HG02884 (cell line): ENCODE data around the gene TNFAIP8L3.
"Not testable (repeated sequence)": the region's sequence is repeated elsewhere in the genome, so short reads cannot be mapped to it uniquely, and the experiment has no call there.

ENCODE experiments used
- ATAC-seq: cut with Tn5 transposase; IDR thresholded peaks from one replicate; pipeline ENCODE4 v1.9.1; 2021; ENCODE audit warnings: mild to moderate bottlenecking, moderate library complexity; ENCODE audit not compliant: unreplicated experiment

TNFAIP8L3 gene

GRCh38 chr15:51065261-51065660 is 29.4 kb downstream of the TNFAIP8L3 start:
- ATAC-seq = no peak

- no peak for ATAC-seq
These were observed 32.0 kb downstream of the TNFAIP8L3 start for GRCh38 chr15:51062736-51063135.

GRCh38 chr15:51060030-51060673 is 34.6 kb downstream of the TNFAIP8L3 start:
- ATAC-seq = no peak

GRCh38 chr15:51054535-51054934 is 40.2 kb downstream of the TNFAIP8L3 start:
- no peak for ATAC-seq

GRCh38 chr15:51053571-51053970 is 41.1 kb downstream of the TNFAIP8L3 start:
- no peak for ATAC-seq

DNA sequence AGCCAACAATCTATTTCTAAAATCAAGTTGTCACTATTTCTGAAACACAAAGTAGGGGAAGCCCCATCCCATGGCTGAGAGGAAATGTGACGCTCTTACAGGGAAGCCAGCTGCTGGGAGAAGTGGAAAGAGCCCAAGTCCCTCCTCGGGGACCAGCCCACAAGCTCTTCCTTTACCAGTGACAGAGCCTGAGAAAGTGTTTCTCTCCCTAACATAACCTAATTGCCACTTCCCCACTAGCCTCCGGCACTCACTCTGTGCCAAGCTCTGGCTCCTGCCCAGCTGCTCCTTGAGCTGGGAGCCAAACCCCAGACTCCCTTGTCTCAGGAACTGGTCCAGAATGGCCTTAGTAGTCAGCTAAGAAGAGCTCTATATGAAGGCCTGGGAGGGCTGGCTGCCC is 42.9 kb downstream of the TNFAIP8L3 start:
- ATAC-seq = no peak

DNA sequence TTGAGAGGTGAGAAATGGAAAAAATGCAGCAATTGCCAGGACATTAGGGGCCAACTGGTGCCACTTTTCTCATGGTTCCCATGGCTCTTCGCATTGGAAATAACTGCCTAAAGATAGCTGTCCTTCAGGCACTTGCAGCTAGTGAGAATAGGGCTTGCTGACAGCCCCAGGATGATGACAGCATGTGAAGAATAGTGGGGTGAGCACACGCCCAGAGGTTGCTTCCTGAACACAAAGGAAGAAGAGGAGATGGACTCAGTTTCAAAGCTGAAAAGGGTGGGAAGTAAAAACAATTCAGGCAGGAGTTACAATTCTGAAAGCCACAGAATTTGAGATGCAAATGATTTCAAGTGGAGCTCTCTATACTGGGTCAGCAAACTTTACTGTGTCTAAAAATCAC is 45.6 kb downstream of the TNFAIP8L3 start:
- no peak for ATAC-seq

GRCh38 chr15:51048308-51048707 is 46.4 kb downstream of the TNFAIP8L3 start:
- ATAC-seq = no peak

- no peak for ATAC-seq
These were observed 47.8 kb downstream of the TNFAIP8L3 start for GRCh38 chr15:51046799-51047449.

GRCh38 chr15:51046016-51046415 is 48.7 kb downstream of the TNFAIP8L3 start:
- no peak for ATAC-seq

DNA sequence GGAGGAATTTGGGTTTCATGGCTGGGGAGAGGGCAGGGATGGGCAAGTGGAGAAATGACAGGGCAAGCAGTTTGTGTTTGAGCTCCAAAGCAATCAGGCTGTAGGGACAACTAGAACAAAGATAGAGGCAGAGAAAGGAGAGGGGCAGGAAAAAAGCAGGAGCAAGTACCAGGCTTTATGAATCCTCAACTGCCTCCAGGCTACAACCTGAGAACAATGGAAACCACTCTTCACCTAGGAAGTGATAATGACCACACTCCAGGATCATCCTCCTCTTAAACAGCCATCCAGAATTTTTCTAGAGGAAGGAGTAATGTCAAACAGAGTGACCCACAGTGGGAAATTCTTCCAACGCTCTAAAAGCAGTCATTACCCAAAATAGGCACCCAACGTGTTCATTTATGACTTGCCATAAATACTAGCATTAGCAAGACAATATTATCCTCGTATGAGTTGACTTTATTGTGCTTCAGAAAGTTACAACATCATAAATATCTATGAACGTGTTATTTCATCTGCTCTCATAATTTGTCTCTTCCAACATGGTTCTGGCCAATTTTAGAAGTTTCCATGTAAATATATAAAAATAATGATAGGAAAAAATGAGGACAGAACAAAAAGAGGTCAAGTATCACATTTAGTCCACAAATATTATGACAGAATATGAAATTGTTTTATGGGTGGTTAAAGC is 50.5 kb downstream of the TNFAIP8L3 start:
- ATAC-seq = no peak

- ATAC-seq = no peak
These were observed 55.8 kb downstream of the TNFAIP8L3 start for GRCh38 chr15:51038974-51039319.

DNA sequence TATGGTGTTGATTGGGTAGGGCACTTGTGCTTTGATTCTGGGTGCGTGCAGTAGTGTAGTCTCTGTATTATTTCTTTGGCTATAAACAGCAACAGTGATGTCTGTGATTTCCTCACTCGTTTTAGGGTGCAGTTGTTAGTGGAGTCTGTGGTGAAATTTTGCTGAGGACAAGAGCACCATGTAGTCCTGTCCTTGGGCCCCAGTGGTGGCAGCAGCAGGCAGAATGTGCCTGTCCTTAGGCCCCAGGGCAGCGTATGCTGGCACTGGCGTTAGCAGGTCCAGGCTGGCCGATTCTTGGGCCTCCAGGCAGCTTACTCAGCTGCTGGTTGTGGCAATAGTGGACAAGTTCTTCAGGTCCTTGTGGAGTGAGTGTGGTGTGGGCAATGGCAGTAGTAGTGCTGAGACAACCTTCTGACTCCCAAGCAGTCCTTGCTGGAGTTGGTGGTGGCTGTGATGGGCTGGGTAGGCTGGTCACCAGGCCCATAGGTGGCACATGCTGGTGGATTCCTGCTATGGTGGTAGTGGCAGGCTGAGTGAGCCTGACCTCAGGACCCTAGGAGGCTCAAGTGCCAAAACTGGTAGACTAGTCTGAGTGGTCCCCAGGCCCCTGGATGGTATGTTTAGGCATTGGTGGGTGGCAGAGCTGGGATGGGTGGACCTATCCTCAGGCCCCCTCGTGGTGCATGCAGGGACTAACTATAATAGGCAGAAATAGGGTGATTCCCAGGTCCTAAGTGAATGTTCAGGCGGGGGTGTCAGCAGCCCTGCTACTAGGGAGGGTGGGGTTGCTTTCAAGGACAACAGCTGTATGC is 56.3 kb downstream of the TNFAIP8L3 start:
- no peak for ATAC-seq

DNA sequence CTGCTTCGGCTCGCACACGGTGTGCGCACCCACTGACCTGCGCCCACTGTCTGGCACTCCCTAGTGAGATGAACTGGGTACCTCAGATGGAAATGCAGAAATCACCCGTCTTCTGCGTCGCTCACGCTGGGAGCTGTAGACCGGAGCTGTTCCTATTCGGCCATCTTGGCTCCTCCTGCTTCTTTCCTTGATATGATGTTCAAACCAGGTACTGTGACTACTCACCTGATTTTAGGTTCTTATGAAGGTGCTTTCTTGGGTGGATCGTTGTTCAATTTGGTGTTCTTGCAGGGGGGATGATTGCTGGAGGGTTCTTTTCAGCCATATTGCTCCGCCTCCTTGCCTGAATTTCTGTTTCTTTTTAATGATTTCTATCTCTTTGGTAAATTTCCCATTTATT is 57.2 kb downstream of the TNFAIP8L3 start:
- not testable (repeated sequence) for ATAC-seq

DNA sequence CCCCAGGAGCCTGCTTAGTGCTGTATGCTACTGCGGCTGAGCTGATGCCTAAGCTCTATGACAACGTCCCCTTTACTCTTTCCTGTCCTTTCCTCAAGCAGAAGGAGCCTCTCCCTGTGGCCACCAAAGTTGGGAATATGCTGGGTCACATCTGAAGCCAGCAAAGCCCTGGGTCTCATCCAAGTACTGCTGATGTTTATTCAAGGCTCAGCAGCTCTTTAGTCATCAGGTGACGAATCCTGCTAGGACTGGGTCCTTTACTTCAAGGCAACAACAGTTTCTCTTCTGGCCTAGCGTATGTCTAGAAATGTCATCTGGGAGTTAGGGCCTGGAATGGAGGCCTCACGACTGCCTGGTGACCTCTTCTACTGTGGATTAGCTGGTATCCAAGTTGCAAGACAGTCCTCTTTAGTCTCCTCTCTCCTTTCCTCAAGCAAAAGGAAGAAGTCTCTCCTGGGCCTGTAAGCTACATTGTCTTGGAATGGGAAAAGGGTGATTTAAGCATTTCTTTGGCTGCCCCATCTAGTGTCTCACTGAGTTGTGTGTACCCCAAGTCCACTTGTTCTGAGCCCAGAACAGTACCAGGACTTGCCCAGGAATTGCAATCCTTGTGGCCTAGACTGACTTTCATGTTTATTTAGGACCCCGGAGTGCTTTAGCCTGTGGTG is 63.9 kb downstream of the TNFAIP8L3 start:
- ATAC-seq = no peak

- no peak for ATAC-seq
These were observed 69.3 kb downstream of the TNFAIP8L3 start for GRCh38 chr15:51025454-51025846.

DNA sequence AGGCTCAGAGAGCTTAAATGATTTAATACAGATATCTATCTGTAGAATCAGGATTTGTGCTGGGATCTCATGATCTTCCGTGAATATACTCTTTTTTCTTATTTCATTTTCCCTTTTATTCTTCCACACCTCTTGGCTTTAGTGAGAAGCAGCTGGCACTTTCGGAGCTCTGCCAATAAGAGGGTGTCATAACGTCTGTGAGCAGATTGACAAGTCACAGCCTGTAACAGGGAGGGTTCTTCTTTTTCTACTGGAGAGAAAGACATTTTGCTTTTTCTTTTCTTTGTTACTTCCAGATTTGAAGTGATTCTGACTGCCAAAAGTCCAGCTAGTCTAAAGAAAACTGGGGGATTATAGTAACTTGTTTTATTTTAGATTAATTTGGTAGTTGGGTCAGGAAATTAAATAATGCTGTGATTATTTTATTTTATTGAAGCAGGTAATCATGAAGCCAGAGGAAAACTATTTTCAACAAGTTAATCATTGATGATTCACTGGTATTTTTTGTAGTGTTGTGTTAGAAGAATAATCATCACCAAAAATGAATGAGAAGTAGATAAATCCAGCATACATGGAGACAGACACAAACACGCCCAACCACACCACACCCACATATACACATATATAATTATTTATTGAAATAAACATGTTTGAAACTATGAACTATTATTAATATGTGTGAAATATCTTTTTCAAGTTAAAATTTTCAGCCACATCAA is 69.8 kb downstream of the TNFAIP8L3 start:
- no peak for ATAC-seq

GRCh38 chr15:51023499-51023898 is 71.2 kb downstream of the TNFAIP8L3 start:
- ATAC-seq = no peak

- ATAC-seq = no peak
These were observed 72.5 kb downstream of the TNFAIP8L3 start for GRCh38 chr15:51022206-51022605.

DNA sequence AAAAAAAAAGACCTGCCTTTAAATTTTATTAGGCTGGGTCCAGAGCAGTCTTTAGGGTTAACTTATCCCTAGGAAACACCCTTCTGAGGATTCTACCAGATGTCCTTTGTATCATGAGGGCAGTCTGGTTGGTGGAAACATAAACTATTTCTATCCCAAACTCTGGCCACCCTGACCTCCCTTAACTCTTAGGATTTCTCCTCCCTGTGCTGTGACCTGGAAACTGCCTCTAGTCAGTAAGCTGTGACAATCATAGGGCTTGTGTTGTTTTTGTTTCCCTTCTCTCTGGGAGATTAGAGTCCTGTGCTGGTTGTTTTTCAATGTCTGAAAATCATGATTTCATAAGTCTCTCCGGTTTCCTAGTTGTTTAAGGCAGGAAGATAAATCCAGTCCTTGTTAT is 78.1 kb downstream of the TNFAIP8L3 start:
- ATAC-seq = no peak
